Measurements from ENCODE around the gene CAPN11. TPM values are rescaled to one million over a fixed set of nuclear protein-coding genes. Genes with fewer than 3 reads are reported as not detected.

The CAPN11 gene
- total and polyA plus RNA-seq, 4 donors, result 0.08 to 0.19 (median 0.09) TPM; not detected in 1

DNA sequence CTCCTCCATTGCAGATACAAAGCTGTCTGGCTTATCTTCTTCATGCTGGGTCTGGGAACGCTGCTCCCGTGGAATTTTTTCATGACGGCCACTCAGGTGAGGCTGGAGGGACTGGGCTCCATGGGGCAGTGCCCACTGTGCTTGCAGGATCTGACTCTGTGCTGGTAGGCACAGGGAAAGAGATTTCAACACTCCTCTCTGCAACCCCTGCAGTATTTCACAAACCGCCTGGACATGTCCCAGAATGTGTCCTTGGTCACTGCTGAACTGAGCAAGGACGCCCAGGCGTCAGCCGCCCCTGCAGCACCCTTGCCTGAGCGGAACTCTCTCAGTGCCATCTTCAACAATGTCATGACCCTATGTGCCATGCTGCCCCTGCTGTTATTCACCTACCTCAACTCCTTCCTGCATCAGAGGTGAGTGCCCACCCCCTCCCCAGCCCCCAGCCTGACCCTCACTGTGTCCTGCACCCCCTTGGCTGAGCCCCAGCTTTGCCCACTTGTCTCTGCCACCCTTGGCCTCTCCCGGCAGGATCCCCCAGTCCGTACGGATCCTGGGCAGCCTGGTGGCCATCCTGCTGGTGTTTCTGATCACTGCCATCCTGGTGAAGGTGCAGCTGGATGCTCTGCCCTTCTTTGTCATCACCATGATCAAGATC, 70.9 kb downstream of the CAPN11 start:
- no peak for TF ChIP-seq GABPA (IDR thresholded peaks at IDR 0.05 in 1 of 2, conservative IDR thresholded peaks at IDR 0.05 in 1 of 2)
- TF ChIP-seq RAD21 (IDR thresholded peaks at IDR 0.05), result peak; percentile 26 to 41
- peak; percentile 89 to 92 for TF ChIP-seq RXRA (IDR thresholded peaks at IDR 0.05)
- TF ChIP-seq, protein P1, sequence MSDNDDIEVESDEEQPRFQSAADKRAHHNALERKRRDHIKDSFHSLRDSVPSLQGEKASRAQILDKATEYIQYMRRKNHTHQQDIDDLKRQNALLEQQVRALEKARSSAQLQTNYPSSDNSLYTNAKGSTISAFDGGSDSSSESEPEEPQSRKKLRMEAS (IDR thresholded peaks at IDR 0.05), result peak; percentile 49
- TF ChIP-seq HNF4A (conservative IDR thresholded peaks at IDR 0.05), result peak; percentile 63 to 79
- no peak for TF ChIP-seq HNF4G (IDR thresholded peaks at IDR 0.05)
- TF ChIP-seq EGR1 (IDR thresholded peaks at IDR 0.05; ENCODE audit: low read depth in 2 of 2), result peak in 1 of 2 donors; percentile 16
- no peak for TF ChIP-seq NR2F2 (IDR thresholded peaks at IDR 0.05)
- TF ChIP-seq, protein P2, sequence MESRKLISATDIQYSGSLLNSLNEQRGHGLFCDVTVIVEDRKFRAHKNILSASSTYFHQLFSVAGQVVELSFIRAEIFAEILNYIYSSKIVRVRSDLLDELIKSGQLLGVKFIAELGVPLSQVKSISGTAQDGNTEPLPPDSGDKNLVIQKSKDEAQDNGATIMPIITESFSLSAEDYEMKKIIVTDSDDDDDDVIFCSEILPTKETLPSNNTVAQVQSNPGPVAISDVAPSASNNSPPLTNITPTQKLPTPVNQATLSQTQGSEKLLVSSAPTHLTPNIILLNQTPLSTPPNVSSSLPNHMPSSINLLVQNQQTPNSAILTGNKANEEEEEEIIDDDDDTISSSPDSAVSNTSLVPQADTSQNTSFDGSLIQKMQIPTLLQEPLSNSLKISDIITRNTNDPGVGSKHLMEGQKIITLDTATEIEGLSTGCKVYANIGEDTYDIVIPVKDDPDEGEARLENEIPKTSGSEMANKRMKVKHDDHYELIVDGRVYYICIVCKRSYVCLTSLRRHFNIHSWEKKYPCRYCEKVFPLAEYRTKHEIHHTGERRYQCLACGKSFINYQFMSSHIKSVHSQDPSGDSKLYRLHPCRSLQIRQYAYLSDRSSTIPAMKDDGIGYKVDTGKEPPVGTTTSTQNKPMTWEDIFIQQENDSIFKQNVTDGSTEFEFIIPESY (IDR thresholded peaks at IDR 0.05), result peak; percentile 42
- TF ChIP-seq FOXA2 (IDR thresholded peaks at IDR 0.05), result no peak
- TF ChIP-seq, protein P3, sequence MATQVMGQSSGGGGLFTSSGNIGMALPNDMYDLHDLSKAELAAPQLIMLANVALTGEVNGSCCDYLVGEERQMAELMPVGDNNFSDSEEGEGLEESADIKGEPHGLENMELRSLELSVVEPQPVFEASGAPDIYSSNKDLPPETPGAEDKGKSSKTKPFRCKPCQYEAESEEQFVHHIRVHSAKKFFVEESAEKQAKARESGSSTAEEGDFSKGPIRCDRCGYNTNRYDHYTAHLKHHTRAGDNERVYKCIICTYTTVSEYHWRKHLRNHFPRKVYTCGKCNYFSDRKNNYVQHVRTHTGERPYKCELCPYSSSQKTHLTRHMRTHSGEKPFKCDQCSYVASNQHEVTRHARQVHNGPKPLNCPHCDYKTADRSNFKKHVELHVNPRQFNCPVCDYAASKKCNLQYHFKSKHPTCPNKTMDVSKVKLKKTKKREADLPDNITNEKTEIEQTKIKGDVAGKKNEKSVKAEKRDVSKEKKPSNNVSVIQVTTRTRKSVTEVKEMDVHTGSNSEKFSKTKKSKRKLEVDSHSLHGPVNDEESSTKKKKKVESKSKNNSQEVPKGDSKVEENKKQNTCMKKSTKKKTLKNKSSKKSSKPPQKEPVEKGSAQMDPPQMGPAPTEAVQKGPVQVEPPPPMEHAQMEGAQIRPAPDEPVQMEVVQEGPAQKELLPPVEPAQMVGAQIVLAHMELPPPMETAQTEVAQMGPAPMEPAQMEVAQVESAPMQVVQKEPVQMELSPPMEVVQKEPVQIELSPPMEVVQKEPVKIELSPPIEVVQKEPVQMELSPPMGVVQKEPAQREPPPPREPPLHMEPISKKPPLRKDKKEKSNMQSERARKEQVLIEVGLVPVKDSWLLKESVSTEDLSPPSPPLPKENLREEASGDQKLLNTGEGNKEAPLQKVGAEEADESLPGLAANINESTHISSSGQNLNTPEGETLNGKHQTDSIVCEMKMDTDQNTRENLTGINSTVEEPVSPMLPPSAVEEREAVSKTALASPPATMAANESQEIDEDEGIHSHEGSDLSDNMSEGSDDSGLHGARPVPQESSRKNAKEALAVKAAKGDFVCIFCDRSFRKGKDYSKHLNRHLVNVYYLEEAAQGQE (IDR thresholded peaks at IDR 0.05), result peak; percentile 29
- TF ChIP-seq CTCF (IDR thresholded peaks at IDR 0.05; ENCODE audit: low read depth, low read length, missing input control), result no peak
- no peak for TF ChIP-seq TAF1 (conservative IDR thresholded peaks at IDR 0.05)
- TF ChIP-seq YY1 (IDR thresholded peaks at IDR 0.05), result peak; percentile 75
- no peak for TF ChIP-seq FOXA1 (IDR thresholded peaks at IDR 0.05)
- TF ChIP-seq JUND (IDR thresholded peaks at IDR 0.05), result peak in 1 of 2 donors; percentile 54
- peak; percentile 76 for TF ChIP-seq SP1 (IDR thresholded peaks at IDR 0.05)
- TF ChIP-seq, protein P4, sequence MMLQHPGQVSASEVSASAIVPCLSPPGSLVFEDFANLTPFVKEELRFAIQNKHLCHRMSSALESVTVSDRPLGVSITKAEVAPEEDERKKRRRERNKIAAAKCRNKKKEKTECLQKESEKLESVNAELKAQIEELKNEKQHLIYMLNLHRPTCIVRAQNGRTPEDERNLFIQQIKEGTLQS (IDR thresholded peaks at IDR 0.05), result peak; percentile 26
- H3K27ac ChIP-seq (ENCODE audit: low read depth in 1 of 2, low read length in 2 of 2), result peak overlapping the region; percentile 69 to 75
- H3K9me3 ChIP-seq (ENCODE audit: control insufficient read depth in 4 of 4, low read length in 3 of 4), result no peaks in the 10 kb centered on the region
- H3K4me1 ChIP-seq (ENCODE audit: control insufficient read depth in 4 of 4, insufficient read depth in 4 of 4, low read length in 3 of 4), result peaks cover 42 to 92% (median 81%) of the 10 kb centered on the region in 4 donors
- no peaks in the 10 kb centered on the region for H3K27me3 ChIP-seq (ENCODE audit: control insufficient read depth in 4 of 4, insufficient read depth in 4 of 4, low read length in 3 of 4)
- H3K9ac ChIP-seq (ENCODE audit: low read depth in 1 of 2, low read length in 2 of 2), result no peak overlapping the region
- 49% methylated on average over 11 of the region's 11 CpGs for WGBS
- peaks cover 0 to 4% (median 2%) of the 10 kb centered on the region in 4 donors for H3K36me3 ChIP-seq (ENCODE audit: control insufficient read depth in 4 of 4, insufficient read depth in 3 of 4, low read depth in 1 of 4, low read length in 3 of 4)
- no peak for DNase-seq (ENCODE audit: low spot score)
- H3K4me3 ChIP-seq (ENCODE audit: low read depth in 1 of 3, low read length in 3 of 3), result no peak overlapping the region

All from liver (tissue), 9 donors.